Spleen (tissue), 11 donors: ENCODE measurements around the gene TBC1D16. TPM values are rescaled to one million over a fixed set of nuclear protein-coding genes. Genes with fewer than 3 reads are reported as not detected.
A peak's percentile ranks its signal among the peaks of the same experiment; 100 is the strongest.

ENCODE experiments used
- DNase-seq: peaks from one replicate; pipeline ENCODE4 v3.0.0-alpha.2; 2020
- H3K27ac ChIP-seq, 8 donors: fragments of 200-600 bp; sonication (generic) in 7 of 8; 1 replicate in 4 of 8; 2 replicates in 4 of 8; pipeline versions ENCODE4 v1.5.0 to v1.8.0; 2016 to 2021; ENCODE audit warnings: inconsistent platforms in 4 of 8, mild to moderate bottlenecking in 4 of 8, moderate library complexity in 1 of 8
- H3K27me3 ChIP-seq, 7 donors: fragments of 200-600 bp; sonication (generic) in 6 of 7; replicated peaks in 1 of 7; 1 replicate in 4 of 7; 2 replicates in 3 of 7; pipeline versions ENCODE4 v1.5.0 to v1.8.0; 2016 to 2021; ENCODE audit warnings: inconsistent platforms in 3 of 7, mild to moderate bottlenecking in 1 of 7
- H3K36me3 ChIP-seq, 6 donors: fragments of 200-600 bp; sonication (generic) in 5 of 6; 1 replicate in 4 of 6; 2 replicates in 2 of 6; pipeline versions ENCODE4 v1.5.0 to v1.8.0; 2016 to 2021; ENCODE audit warnings: inconsistent platforms in 2 of 6
- H3K4me1 ChIP-seq, 6 donors: fragments of 200-600 bp; sonication (generic) in 5 of 6; 1 replicate in 3 of 6; 2 replicates in 3 of 6; pipeline versions ENCODE4 v1.5.0 to v1.8.0; 2016 to 2021; ENCODE audit warnings: inconsistent platforms in 3 of 6
- H3K4me3 ChIP-seq, 8 donors: fragments of 200-600 bp; sonication (generic) in 7 of 8; 1 replicate in 4 of 8; 2 replicates in 4 of 8; pipeline versions ENCODE4 v1.5.0 to v1.8.0; 2016 to 2021; ENCODE audit warnings: inconsistent platforms in 4 of 8, mild to moderate bottlenecking in 4 of 8, moderate library complexity in 2 of 8
- H3K9me3 ChIP-seq, 8 donors: fragments of 200-600 bp; sonication (generic) in 7 of 8; 1 replicate in 4 of 8; 2 replicates in 4 of 8; pipeline versions ENCODE4 v1.5.0 to v1.8.0; 2016 to 2021; ENCODE audit warnings: inconsistent platforms in 4 of 8
- CTCF ChIP-seq, 11 experiments: fragments of 200-600 bp in 7 of 11; fragments of 450-650 bp in 4 of 11; sonication (generic) in 4 of 11; IDR thresholded peaks in 8 of 11; conservative IDR thresholded peaks in 3 of 11; 1 replicate in 7 of 11; 2 replicates in 4 of 11; pipeline versions ENCODE4 v1.4.0 to v1.8.0; 2016 to 2021; ENCODE audit warnings: antibody characterized with exemption in 11 of 11, inconsistent platforms in 4 of 11, mild to moderate bottlenecking in 1 of 11
- POLR2A ChIP-seq, 3 donors: fragments of 450-650 bp; IDR thresholded peaks; one replicate each; pipeline ENCODE4 v1.5.1; 2017; ENCODE audit warnings: antibody characterized with exemption in 3 of 3, mild to moderate bottlenecking in 1 of 3
- POLR2AphosphoS5 ChIP-seq, 3 donors: sonication (generic); formaldehyde crosslinking; IDR thresholded peaks; one replicate each; pipeline ENCODE4 v1.5.1; 2017; ENCODE audit warnings: antibody characterized with exemption in 3 of 3
- WGBS, 5 donors: extraction: QIAGEN DNeasy Blood & Tissue Kit in 3 of 5; methylation state at CpG; one replicate each; pipeline versions ENCODE4 v1.1.5 to v1.1.7; 2013 to 2018; 5-methylcytosine and 5-hydroxymethylcytosine counted together
- intact Hi-C: fragments of 100-400 bp; cut with DNase I; formaldehyde crosslinking; loops from one replicate; pipeline ENCODE4 v1.15.0; 2023; ENCODE audit warnings: low total_unique reads
- polyA plus RNA-seq, 3 donors: library from polyadenylated mRNA; stranded (reverse); fragments of 200-250 nt; gene quantifications; one replicate each; pipeline ENCODE4 v1.2.1, GENCODE V29; 2013
- total RNA-seq, 7 donors: library from RNA; depleted of rRNA in 3 of 7; stranded (reverse); fragments of >200 nt in 3 of 7; fragmentation: NEBNext Ultra II Directional in 4 of 7; extraction: Animal tissue kit (Norgen Biotek cat#: 25700) in 4 of 7; gene quantifications; one replicate each; pipeline versions ENCODE4 v1.1.0 to v1.2.1, GENCODE V29; 2016 to 2021
- donor health status: healthy with polysubstance abuse.
- donor health status: DM: no; HTN: no; CAD: no; lungs with moderate emphysema.
- donor health status: DM: no; HTN: no; CAD: no.
- donor health status: Bipolar disorder and iron deficiency.
- donor health status: healthy.
- donor health status: DM: no; HTN: no; CAD: no.
- donor health status: DM: yes; HTN: yes; CAD: no.

Gene TBC1D16
- total and polyA plus RNA-seq, 10 donors = 1.3 to 33.6 (median 15.7) TPM

GRCh38 chr17:79941088-79942010 lies 94.3 kb downstream of the TBC1D16 start:
- no peak for TF ChIP-seq CTCF (IDR thresholded peaks at IDR 0.05 in 8 of 11, conservative IDR thresholded peaks at IDR 0.05 in 3 of 11)
- TF ChIP-seq POLR2A (IDR thresholded peaks at IDR 0.05) = no peak
- no peak for TF ChIP-seq POLR2AphosphoS5 (IDR thresholded peaks at IDR 0.05)
- Histone ChIP-seq H3K4me3 (no peak overlapping the region), H3K4me1 (peaks cover 2 to 33% (median 23%) of the 10 kb centered on the region in 6 donors), H3K9me3 (no peaks in the 10 kb centered on the region), H3K27me3 (peaks cover 0 to 24% (median 0%) of the 10 kb centered on the region in 7 donors), H3K27ac (no peak overlapping the region), H3K36me3 (peaks cover 0 to 76% (median 11%) of the 10 kb centered on the region in 6 donors)
- DNase-seq = peak; percentile 59
- intact Hi-C loops = no loop called here
- 83 to 93% (median 88%) methylated on average over 17 to 28 of the region's 28 CpGs for WGBS, 5 donors

- DNase-seq = peak; percentile 57
- Histone ChIP-seq H3K4me1 (peaks cover 2 to 36% (median 25%) of the 10 kb centered on the region in 6 donors), H3K9me3 (no peaks in the 10 kb centered on the region), H3K27me3 (peaks cover 0 to 24% (median 0%) of the 10 kb centered on the region in 7 donors), H3K27ac (no peak overlapping the region), H3K36me3 (peaks cover 0 to 70% (median 11%) of the 10 kb centered on the region in 6 donors), H3K4me3 (no peak overlapping the region)
- no peak for TF ChIP-seq POLR2A (IDR thresholded peaks at IDR 0.05)
- TF ChIP-seq CTCF (IDR thresholded peaks at IDR 0.05 in 8 of 11, conservative IDR thresholded peaks at IDR 0.05 in 3 of 11) = no peak
- TF ChIP-seq POLR2AphosphoS5 (IDR thresholded peaks at IDR 0.05) = no peak
- 90 to 97% (median 92%) methylated on average over 30 to 31 of the region's 31 CpGs for WGBS, 5 donors
- intact Hi-C loops = no loop called here
Measured at GRCh38 chr17:79940459-79941087, 95.1 kb downstream of the TBC1D16 start.

- no peak overlapping the region for H3K4me3 ChIP-seq
- peaks cover 2 to 36% (median 25%) of the 10 kb centered on the region in 6 donors for H3K4me1 ChIP-seq
- intact Hi-C loops = no loop called here
- peaks cover 0 to 64% (median 10%) of the 10 kb centered on the region in 6 donors for H3K36me3 ChIP-seq
- no peaks in the 10 kb centered on the region for H3K9me3 ChIP-seq
- 87 to 91% (median 87%) methylated on average over 22 to 25 of the region's 25 CpGs for WGBS, 5 donors
- TF ChIP-seq POLR2AphosphoS5 (IDR thresholded peaks at IDR 0.05) (no peak), CTCF (IDR thresholded peaks at IDR 0.05 in 8 of 11, conservative IDR thresholded peaks at IDR 0.05 in 3 of 11) (no peak), POLR2A (IDR thresholded peaks at IDR 0.05) (no peak)
- no peak overlapping the region for H3K27ac ChIP-seq
- peaks cover 0 to 24% (median 0%) of the 10 kb centered on the region in 7 donors for H3K27me3 ChIP-seq
- peak; percentile 39 for DNase-seq
Measured at GRCh38 chr17:79939755-79940458, 95.8 kb downstream of the TBC1D16 start.
